Stomach (tissue), 19 donors: Measurements from ENCODE around the gene ZACN. TPM values are rescaled to one million over a fixed set of nuclear protein-coding genes. Genes with fewer than 3 reads are reported as not detected.
A peak's percentile ranks its signal among the peaks of the same experiment; 100 is the strongest.

Experiments
- DNase-seq, 2 donors: peaks; one replicate each; pipeline versions ENCODE4 v3.0.0 to v3.0.0-alpha.2; 2013 to 2019
- H3K27ac ChIP-seq, 5 donors: fragments of 200-600 bp in 4 of 5; sonication (generic) in 4 of 5; one replicate each; pipeline ENCODE4 v1.5.1; 2013 to 2019; ENCODE audit warnings: mild to moderate bottlenecking in 1 of 5, moderate library complexity in 1 of 5
- H3K27me3 ChIP-seq, 3 donors: fragments of 200-600 bp; sonication (generic); one replicate each; pipeline ENCODE4 v1.5.1; 2017 to 2019; ENCODE audit warnings: mixed run types in 1 of 3
- H3K36me3 ChIP-seq, 4 donors: fragments of 200-600 bp; sonication (generic); 1 replicate in 3 of 4; 2 replicates in 1 of 4; pipeline ENCODE4 v1.5.1; 2016 to 2019
- H3K4me1 ChIP-seq, 4 donors: fragments of 200-600 bp; sonication (generic); one replicate each; pipeline ENCODE4 v1.5.1; 2016 to 2019
- H3K4me3 ChIP-seq, 4 donors: fragments of 200-600 bp; sonication (generic) in 3 of 4; one replicate each; pipeline ENCODE4 v1.5.1; 2016 to 2019; ENCODE audit warnings: mild to moderate bottlenecking in 1 of 4
- H3K9me3 ChIP-seq, 4 donors: fragments of 200-600 bp; sonication (generic); one replicate each; pipeline ENCODE4 v1.5.1; 2016 to 2019
- EP300 ChIP-seq: sonication (generic); formaldehyde crosslinking; IDR thresholded peaks from one replicate; pipeline ENCODE4 v1.6.1; 2017; ENCODE audit warnings: antibody characterized with exemption
- POLR2A ChIP-seq, 4 donors: fragments of 450-650 bp; IDR thresholded peaks; one replicate each; pipeline ENCODE4 v1.6.1; 2016; ENCODE audit warnings: antibody characterized with exemption in 4 of 4, control low read depth in 2 of 4, mild to moderate bottlenecking in 1 of 4, moderate library complexity in 1 of 4
- POLR2AphosphoS5 ChIP-seq, 3 donors: sonication (generic); formaldehyde crosslinking; IDR thresholded peaks; one replicate each; pipeline ENCODE4 v1.6.1; 2016; ENCODE audit warnings: antibody characterized with exemption in 3 of 3
- WGBS, 5 donors: extraction: QIAGEN DNeasy Blood & Tissue Kit in 3 of 5; methylation state at CpG; one replicate each; pipeline versions ENCODE4 v1.1.5 to v1.1.7; 2013 to 2018; 5-methylcytosine and 5-hydroxymethylcytosine counted together
- intact Hi-C: fragments of 100-400 bp; cut with DNase I; formaldehyde crosslinking; loops from one replicate; pipeline ENCODE4 v1.15.1; 2023; ENCODE audit warnings: low total_unique reads
- long read RNA-seq, 10 donors: transcript quantifications; one replicate each; lab custom pipeline, GENCODE V29; 2026
- polyA plus RNA-seq, 3 donors: library from polyadenylated mRNA; stranded (reverse); fragments of 200-250 nt; gene quantifications; one replicate each; pipeline ENCODE4 v1.2.3, GENCODE V29; 2013
- total RNA-seq, 5 donors: library from RNA; depleted of rRNA; stranded (reverse); fragments of >200 nt; gene quantifications; one replicate each; pipeline versions ENCODE4 v1.1.0 to v1.2.3, GENCODE V29; 2014 to 2016
- TF ChIP-seq, protein P1 (sequence below), 7 experiments: fragments of 450-650 bp in 4 of 7; fragments of 200-600 bp in 3 of 7; sonication (generic) in 3 of 7; IDR thresholded peaks; one replicate each; pipeline ENCODE4 v1.5.1; 2016 to 2019; ENCODE audit warnings: antibody characterized with exemption in 7 of 7, control low read depth in 2 of 7, mild to moderate bottlenecking in 1 of 7
- donor health status: healthy with polysubstance abuse.
- donor health status: Bipolar disorder and iron deficiency.
- donor health status: healthy.

ZACN gene
- total RNA-seq (not detected), polyA plus RNA-seq (1 to 10 TPM in 2 of 3 donors, under 1 TPM in 1; 1.00 to 1.9 (median 1.4) TPM)
- long read RNA-seq, donor 1, transcript ZACN-205 (1 exons, 2,651 nt) = major isoform, 52 of 52 reads
- long read RNA-seq, donor 1, partial matches to known transcripts = 0 of 52 reads
- long read RNA-seq, donor 1, other reads (novel, unspliced or antisense) = 0 of 52 reads
- long read RNA-seq, donor 2, transcript ZACN-205 (1 exons, 2,651 nt) = major isoform, 99 of 117 reads
- long read RNA-seq, donor 2, partial matches to known transcripts = 10 of 117 reads
- long read RNA-seq, donor 2, other reads (novel, unspliced or antisense) = 8 of 117 reads
- long read RNA-seq, donor 3, transcript ZACN-205 (1 exons, 2,651 nt) = major isoform, 48 of 48 reads
- long read RNA-seq, donor 3, partial matches to known transcripts = 0 of 48 reads
- long read RNA-seq, donor 3, other reads (novel, unspliced or antisense) = 0 of 48 reads
- long read RNA-seq, donor 4, transcript ZACN-205 (1 exons, 2,651 nt) = major isoform, 14 of 14 reads
- long read RNA-seq, donor 4, partial matches to known transcripts = 0 of 14 reads
- long read RNA-seq, donor 4, other reads (novel, unspliced or antisense) = 0 of 14 reads
- long read RNA-seq, donor 5, transcript ZACN-205 (1 exons, 2,651 nt) = major isoform, 84 of 84 reads
- long read RNA-seq, donor 5, partial matches to known transcripts = 0 of 84 reads
- long read RNA-seq, donor 5, other reads (novel, unspliced or antisense) = 0 of 84 reads
- long read RNA-seq, donor 6, transcript ZACN-205 (1 exons, 2,651 nt) = major isoform, 181 of 302 reads
- long read RNA-seq, donor 6, partial matches to known transcripts = 73 of 302 reads
- long read RNA-seq, donor 6, other reads (novel, unspliced or antisense) = 48 of 302 reads
- long read RNA-seq, donor 7, transcript ZACN-205 (1 exons, 2,651 nt) = major isoform, 82 of 105 reads
- long read RNA-seq, donor 7, partial matches to known transcripts = 23 of 105 reads
- long read RNA-seq, donor 7, other reads (novel, unspliced or antisense) = 0 of 105 reads
- long read RNA-seq, donor 8, transcript ZACN-205 (1 exons, 2,651 nt) = major isoform, 99 of 99 reads
- long read RNA-seq, donor 8, partial matches to known transcripts = 0 of 99 reads
- long read RNA-seq, donor 8, other reads (novel, unspliced or antisense) = 0 of 99 reads
- long read RNA-seq, donor 9, transcript ZACN-205 (1 exons, 2,651 nt) = major isoform, 130 of 136 reads
- long read RNA-seq, donor 9, partial matches to known transcripts = 6 of 136 reads
- long read RNA-seq, donor 9, other reads (novel, unspliced or antisense) = 0 of 136 reads
- long read RNA-seq, donor 10, transcript ZACN-205 (1 exons, 2,651 nt) = major isoform, 45 of 45 reads
- long read RNA-seq, donor 10, partial matches to known transcripts = 0 of 45 reads
- long read RNA-seq, donor 10, other reads (novel, unspliced or antisense) = 0 of 45 reads

DNA sequence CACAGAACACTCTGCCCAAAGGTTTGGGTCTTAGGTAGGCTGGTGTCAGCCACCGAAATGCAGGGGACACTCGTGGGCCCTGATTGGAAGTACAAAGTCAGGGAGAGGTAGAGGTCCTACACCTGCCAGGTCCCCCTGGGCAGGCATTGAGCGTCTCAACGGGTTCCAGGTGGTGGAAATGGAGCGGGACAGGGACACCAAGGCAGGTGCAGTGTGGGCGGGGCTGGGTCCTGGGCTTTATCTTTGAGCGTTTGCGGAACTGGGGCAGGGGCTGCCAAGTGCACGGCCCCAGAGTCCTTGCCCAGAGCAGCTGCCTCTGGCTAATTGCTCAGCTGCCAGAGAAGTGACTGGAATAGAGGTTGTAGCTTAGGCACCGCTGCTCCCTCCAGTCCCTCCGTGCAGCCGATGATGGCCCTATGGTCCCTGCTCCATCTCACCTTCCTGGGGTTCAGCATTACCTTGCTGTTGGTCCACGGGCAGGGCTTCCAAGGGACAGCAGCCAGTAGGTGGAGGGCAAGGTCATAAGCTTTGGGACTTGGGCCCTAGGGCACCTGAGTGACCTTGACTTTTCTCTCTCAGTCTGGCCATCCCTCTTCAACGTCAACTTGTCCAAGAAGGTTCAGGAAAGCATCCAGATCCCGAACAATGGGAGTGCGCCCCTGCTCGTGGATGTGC is at the start of gene ZACN:
Gene ZACN (plus strand): TSS at position 323 of the 675 bp plus-strand sequence. CDS start 83 bp downstream, at position 406.
- Histone ChIP-seq H3K4me1 (peaks cover 34 to 55% (median 49%) of the 10 kb centered on the region in 4 donors), H3K9me3 (no peaks in the 10 kb centered on the region), H3K36me3 (peaks cover 18 to 20% (median 19%) of the 10 kb centered on the region in 4 donors), H3K27ac (no peak within 1 kb of the TSS), H3K4me3 (no peak within 1 kb of the TSS), H3K27me3 (peaks cover 34 to 67% (median 60%) of the 10 kb centered on the region in 3 donors)
- no peak for DNase-seq
- 44 to 56% (median 46%) methylated on average over 17 of the region's 17 CpGs for WGBS, 5 donors
- TF ChIP-seq POLR2AphosphoS5 (IDR thresholded peaks at IDR 0.05) (no peak), POLR2A (IDR thresholded peaks at IDR 0.05) (no peak), EP300 (no peak)
- TF ChIP-seq, protein P1, sequence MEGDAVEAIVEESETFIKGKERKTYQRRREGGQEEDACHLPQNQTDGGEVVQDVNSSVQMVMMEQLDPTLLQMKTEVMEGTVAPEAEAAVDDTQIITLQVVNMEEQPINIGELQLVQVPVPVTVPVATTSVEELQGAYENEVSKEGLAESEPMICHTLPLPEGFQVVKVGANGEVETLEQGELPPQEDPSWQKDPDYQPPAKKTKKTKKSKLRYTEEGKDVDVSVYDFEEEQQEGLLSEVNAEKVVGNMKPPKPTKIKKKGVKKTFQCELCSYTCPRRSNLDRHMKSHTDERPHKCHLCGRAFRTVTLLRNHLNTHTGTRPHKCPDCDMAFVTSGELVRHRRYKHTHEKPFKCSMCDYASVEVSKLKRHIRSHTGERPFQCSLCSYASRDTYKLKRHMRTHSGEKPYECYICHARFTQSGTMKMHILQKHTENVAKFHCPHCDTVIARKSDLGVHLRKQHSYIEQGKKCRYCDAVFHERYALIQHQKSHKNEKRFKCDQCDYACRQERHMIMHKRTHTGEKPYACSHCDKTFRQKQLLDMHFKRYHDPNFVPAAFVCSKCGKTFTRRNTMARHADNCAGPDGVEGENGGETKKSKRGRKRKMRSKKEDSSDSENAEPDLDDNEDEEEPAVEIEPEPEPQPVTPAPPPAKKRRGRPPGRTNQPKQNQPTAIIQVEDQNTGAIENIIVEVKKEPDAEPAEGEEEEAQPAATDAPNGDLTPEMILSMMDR (IDR thresholded peaks at IDR 0.05) = no peak
- intact Hi-C loops = no loop called here

DNA sequence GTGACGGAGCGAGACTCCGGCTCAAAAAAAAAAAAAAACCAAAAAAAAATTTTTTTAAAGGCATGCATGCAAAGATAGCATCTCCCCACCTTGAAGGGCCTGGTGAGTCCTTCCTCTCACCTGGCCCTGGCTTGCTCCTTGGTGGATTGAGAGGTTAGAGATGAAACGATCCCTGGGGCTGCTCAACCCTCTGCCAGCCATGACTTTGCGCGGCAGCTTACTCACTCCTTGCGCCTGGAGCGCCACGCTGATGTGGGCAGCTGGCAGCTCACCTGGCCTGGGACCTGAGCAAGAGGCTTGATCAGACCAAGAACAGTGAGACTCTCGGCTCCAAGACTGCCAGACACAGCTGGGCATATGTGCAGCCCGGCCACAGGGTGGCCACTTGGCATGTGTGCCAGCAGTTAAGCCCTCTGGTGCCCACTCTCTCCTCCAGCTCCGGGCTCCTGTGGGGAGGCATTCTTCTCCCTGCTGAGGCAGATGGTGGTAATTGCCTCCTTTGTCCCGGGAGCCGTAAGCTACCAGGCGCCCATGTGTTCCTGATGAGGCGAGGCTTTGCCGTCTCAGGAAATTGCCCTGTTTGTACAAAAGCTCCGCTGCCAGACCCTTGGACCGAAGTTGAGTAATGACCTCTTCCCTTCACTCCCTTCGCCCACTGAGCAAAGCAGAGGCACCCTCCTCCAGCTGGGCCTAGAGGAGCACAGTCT is 46.8 kb upstream of the ZACN start:
- Histone ChIP-seq H3K4me1 (peaks cover 6 to 45% (median 17%) of the 10 kb centered on the region in 4 donors), H3K4me3 (no peak overlapping the region), H3K27ac (no peak overlapping the region), H3K36me3 (no peaks in the 10 kb centered on the region), H3K9me3 (no peaks in the 10 kb centered on the region), H3K27me3 (no peaks in the 10 kb centered on the region)
- peak in 1 of 2 donors; percentile 54 for DNase-seq
- 77 to 91% (median 80%) methylated on average over 20 of the region's 20 CpGs for WGBS, 5 donors
- intact Hi-C loops = no loop called here
- TF ChIP-seq EP300 (no peak), POLR2AphosphoS5 (IDR thresholded peaks at IDR 0.05) (no peak), POLR2A (IDR thresholded peaks at IDR 0.05) (no peak)
- TF ChIP-seq, protein P1 (IDR thresholded peaks at IDR 0.05) = no peak

DNA sequence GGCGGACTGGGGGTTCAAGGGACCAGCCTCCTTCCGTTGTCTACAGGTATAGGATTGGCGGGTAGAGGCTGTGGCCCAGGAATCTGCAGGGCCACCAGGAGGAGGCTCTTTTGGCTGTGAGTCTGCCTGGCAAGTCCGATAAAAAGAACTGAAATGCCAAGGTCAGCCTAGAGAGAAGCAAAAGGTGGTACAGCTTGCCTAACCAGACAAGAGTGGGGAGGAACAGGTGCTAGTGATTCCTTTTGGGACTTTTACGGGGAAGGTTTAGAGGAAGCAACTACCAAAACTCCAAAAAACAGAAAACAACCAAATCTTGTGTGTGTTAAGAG is 46.2 kb upstream of the ZACN start:
- H3K9me3 ChIP-seq = no peaks in the 10 kb centered on the region
- no peak for TF ChIP-seq POLR2AphosphoS5 (IDR thresholded peaks at IDR 0.05)
- no peak for TF ChIP-seq POLR2A (IDR thresholded peaks at IDR 0.05)
- no peak for TF ChIP-seq EP300
- TF ChIP-seq, protein P1 (IDR thresholded peaks at IDR 0.05) = no peak
- H3K27me3 ChIP-seq = no peaks in the 10 kb centered on the region
- H3K4me3 ChIP-seq = no peak overlapping the region
- DNase-seq = no peak
- intact Hi-C loops = no loop called here
- WGBS, 5 donors = 86 to 93% (median 91%) methylated on average over 4 to 5 of the region's 5 CpGs
- H3K36me3 ChIP-seq = peaks cover 0 to 5% (median under 1%) of the 10 kb centered on the region in 4 donors
- no peak overlapping the region for H3K27ac ChIP-seq
- H3K4me1 ChIP-seq = peaks cover 6 to 43% (median 15%) of the 10 kb centered on the region in 4 donors
